K562 (cell line): ENCODE results near the gene FGR. TPM values are rescaled to one million over a fixed set of nuclear protein-coding genes. Genes with fewer than 3 reads are reported as not detected.

ENCODE experiments used
- ATF1 ChIP-seq, 2 experiments: fragments of 450-650 bp in 1 of 2; IDR thresholded peaks; 2 replicates each; pipeline ENCODE4 v1.6.1; 2016; ENCODE audit warnings: missing compliant biosample characterization in 1 of 2, missing genetic modification characterization in 1 of 2
- ATF6 ChIP-seq: sonication (generic); formaldehyde crosslinking; IDR thresholded peaks from 2 replicates; pipeline ENCODE4 v1.4.0; 2020; ENCODE audit warnings: mild to moderate bottlenecking, missing genetic modification reagents
- BRD4 ChIP-seq: fragments of 200-600 bp; sonication (generic); IDR thresholded peaks from 2 replicates; pipeline ENCODE4 v1.6.1; 2017; ENCODE audit warnings: inconsistent platforms
- NCOR1 ChIP-seq: fragments of 450-650 bp; IDR thresholded peaks from 2 replicates; pipeline ENCODE4 v1.6.1; 2016; ENCODE audit warnings: mild to moderate bottlenecking, moderate library complexity
- NR2C1 ChIP-seq, 2 experiments: fragments of 450-650 bp; IDR thresholded peaks; 2 replicates each; pipeline ENCODE4 v1.6.1; 2017; ENCODE audit warnings: mild to moderate bottlenecking in 2 of 2, antibody characterized with exemption in 1 of 2, inconsistent platforms in 1 of 2, missing compliant biosample characterization in 1 of 2, missing genetic modification characterization in 1 of 2
- SMC3 ChIP-seq: conservative IDR thresholded peaks from 2 replicates; pipeline ENCODE4 v1.6.1; 2011; ENCODE audit warnings: low read depth, low read length, improper control_type of control experiment; ENCODE audit not compliant: insufficient read depth
- ZFP30 ChIP-seq: fragments of 250-450 bp; sonication (Bioruptor Pico); IDR thresholded peaks from 2 replicates; pipeline ENCODE4 v1.8.0; 2022; ENCODE audit warnings: moderate library complexity, mild to moderate bottlenecking, inconsistent platforms, borderline replicate concordance
- polyA plus RNA-seq, 8 experiments: library from polyadenylated mRNA; depleted of rRNA in 4 of 8; stranded (reverse) in 5 of 8; unstranded in 3 of 8; fragments of >200 nt; fragmentation: Nextera tagmentation in 2 of 8; fragmentation: Illumina TruSeq in 1 of 8; extraction: Ambion mirVana in 2 of 8; extraction: Trizol in 1 of 8; gene quantifications; 2 replicates each; pipeline versions ENCODE4 v1.2.1 to v1.2.3, GENCODE V29; 2011 to 2014; ENCODE audit warnings: inconsistent platforms in 1 of 8, missing spikeins in 1 of 8
- total RNA-seq, 7 experiments: library from RNA; depleted of rRNA in 6 of 7; stranded (reverse); fragments of >200 nt in 6 of 7; fragmentation: Illumina TruSeq in 2 of 7; extraction: Trizol in 2 of 7; gene quantifications; 2 replicates each; pipeline versions ENCODE4 v1.2.1 to v1.2.3, GENCODE V29; 2011 to 2021; ENCODE audit warnings: low replicate concordance in 1 of 7
- TF ChIP-seq, protein P1 (sequence below): sonication (generic); formaldehyde crosslinking; IDR thresholded peaks from 2 replicates; pipeline ENCODE4 v1.8.0; 2022; ENCODE audit warnings: mild to moderate bottlenecking, low read depth, missing genetic modification reagents
- TF ChIP-seq, protein P2 (sequence below): fragments of 250-450 bp; sonication (Bioruptor Pico); IDR thresholded peaks from 2 replicates; pipeline ENCODE4 v1.8.0; 2021; ENCODE audit warnings: mild to moderate bottlenecking, moderate library complexity
- TF ChIP-seq, protein P3 (sequence below): fragments of 200-600 bp; sonication (generic); IDR thresholded peaks from one replicate; pipeline ENCODE4 v1.6.1; 2012; ENCODE audit warnings: mild to moderate bottlenecking, low read depth, low read length, inconsistent platforms

Gene FGR
- total and polyA plus RNA-seq, 9 of the 15 experiments (the other 6 are each of a cell fraction or from before 2014, with no cell fraction given): 0.04 to 0.11 TPM; not detected in 7

DNA sequence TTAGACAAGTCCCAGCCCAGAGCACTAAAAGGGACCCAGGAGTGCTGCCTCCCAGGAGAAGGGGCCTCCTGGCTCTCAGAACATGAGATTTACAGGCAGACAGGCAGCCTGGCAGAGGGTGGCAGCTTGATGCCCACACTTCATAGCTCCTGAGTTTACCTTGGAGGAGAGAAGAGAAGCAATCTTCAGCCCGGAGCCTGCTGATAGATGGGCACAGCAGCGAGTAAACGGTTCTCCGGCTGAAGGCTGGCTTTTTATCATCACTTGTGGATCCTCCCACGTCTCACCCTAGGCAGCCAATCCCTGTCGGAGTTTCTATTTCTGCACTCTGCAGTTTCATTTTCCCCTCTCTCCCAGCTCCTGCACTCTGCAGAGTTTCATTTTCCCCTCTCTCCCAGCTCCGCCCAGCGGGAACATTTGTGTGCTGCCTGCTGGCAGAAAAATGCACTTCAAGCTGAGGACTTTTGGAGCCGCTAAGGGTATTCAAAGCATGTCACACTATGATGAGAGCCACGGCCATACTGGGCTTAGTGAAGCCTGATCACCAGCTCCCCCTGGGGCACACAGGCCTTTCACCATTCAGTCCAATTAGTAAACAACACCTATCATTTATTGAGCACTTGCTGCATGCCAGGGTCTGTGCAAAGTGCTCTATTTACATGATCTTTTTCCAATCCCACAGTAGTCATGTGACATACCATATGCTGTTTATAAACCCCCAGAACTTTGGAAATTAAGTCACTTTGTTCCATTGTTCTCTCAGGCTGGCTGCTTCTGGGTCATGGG is 37.2 kb upstream of the FGR start, which contains the start of gene IFI6 (continued):
- no peak for TF ChIP-seq NCOR1
- TF ChIP-seq BRD4: no peak
- TF ChIP-seq, protein P1, sequence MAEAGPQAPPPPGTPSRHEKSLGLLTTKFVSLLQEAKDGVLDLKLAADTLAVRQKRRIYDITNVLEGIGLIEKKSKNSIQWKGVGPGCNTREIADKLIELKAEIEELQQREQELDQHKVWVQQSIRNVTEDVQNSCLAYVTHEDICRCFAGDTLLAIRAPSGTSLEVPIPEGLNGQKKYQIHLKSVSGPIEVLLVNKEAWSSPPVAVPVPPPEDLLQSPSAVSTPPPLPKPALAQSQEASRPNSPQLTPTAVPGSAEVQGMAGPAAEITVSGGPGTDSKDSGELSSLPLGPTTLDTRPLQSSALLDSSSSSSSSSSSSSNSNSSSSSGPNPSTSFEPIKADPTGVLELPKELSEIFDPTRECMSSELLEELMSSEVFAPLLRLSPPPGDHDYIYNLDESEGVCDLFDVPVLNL: no peak
- TF ChIP-seq NR2C1 (IDR thresholded peaks at IDR 0.05): no peak
- no peak for TF ChIP-seq NR2C1 (tag; IDR thresholded peaks at IDR 0.05)
- TF ChIP-seq, protein P2, sequence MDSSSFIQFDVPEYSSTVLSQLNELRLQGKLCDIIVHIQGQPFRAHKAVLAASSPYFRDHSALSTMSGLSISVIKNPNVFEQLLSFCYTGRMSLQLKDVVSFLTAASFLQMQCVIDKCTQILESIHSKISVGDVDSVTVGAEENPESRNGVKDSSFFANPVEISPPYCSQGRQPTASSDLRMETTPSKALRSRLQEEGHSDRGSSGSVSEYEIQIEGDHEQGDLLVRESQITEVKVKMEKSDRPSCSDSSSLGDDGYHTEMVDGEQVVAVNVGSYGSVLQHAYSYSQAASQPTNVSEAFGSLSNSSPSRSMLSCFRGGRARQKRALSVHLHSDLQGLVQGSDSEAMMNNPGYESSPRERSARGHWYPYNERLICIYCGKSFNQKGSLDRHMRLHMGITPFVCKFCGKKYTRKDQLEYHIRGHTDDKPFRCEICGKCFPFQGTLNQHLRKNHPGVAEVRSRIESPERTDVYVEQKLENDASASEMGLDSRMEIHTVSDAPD (CRISPR knock-in tag): no peak
- TF ChIP-seq SMC3: no peak
- no peak for TF ChIP-seq ZFP30 (CRISPR knock-in tag)
- no peak for TF ChIP-seq ATF1 (CRISPR knock-in tag; IDR thresholded peaks at IDR 0.05)
- peak; percentile 75 for TF ChIP-seq ATF1 (tag; IDR thresholded peaks at IDR 0.05)
- TF ChIP-seq ATF6: no peak
- TF ChIP-seq, protein P3, sequence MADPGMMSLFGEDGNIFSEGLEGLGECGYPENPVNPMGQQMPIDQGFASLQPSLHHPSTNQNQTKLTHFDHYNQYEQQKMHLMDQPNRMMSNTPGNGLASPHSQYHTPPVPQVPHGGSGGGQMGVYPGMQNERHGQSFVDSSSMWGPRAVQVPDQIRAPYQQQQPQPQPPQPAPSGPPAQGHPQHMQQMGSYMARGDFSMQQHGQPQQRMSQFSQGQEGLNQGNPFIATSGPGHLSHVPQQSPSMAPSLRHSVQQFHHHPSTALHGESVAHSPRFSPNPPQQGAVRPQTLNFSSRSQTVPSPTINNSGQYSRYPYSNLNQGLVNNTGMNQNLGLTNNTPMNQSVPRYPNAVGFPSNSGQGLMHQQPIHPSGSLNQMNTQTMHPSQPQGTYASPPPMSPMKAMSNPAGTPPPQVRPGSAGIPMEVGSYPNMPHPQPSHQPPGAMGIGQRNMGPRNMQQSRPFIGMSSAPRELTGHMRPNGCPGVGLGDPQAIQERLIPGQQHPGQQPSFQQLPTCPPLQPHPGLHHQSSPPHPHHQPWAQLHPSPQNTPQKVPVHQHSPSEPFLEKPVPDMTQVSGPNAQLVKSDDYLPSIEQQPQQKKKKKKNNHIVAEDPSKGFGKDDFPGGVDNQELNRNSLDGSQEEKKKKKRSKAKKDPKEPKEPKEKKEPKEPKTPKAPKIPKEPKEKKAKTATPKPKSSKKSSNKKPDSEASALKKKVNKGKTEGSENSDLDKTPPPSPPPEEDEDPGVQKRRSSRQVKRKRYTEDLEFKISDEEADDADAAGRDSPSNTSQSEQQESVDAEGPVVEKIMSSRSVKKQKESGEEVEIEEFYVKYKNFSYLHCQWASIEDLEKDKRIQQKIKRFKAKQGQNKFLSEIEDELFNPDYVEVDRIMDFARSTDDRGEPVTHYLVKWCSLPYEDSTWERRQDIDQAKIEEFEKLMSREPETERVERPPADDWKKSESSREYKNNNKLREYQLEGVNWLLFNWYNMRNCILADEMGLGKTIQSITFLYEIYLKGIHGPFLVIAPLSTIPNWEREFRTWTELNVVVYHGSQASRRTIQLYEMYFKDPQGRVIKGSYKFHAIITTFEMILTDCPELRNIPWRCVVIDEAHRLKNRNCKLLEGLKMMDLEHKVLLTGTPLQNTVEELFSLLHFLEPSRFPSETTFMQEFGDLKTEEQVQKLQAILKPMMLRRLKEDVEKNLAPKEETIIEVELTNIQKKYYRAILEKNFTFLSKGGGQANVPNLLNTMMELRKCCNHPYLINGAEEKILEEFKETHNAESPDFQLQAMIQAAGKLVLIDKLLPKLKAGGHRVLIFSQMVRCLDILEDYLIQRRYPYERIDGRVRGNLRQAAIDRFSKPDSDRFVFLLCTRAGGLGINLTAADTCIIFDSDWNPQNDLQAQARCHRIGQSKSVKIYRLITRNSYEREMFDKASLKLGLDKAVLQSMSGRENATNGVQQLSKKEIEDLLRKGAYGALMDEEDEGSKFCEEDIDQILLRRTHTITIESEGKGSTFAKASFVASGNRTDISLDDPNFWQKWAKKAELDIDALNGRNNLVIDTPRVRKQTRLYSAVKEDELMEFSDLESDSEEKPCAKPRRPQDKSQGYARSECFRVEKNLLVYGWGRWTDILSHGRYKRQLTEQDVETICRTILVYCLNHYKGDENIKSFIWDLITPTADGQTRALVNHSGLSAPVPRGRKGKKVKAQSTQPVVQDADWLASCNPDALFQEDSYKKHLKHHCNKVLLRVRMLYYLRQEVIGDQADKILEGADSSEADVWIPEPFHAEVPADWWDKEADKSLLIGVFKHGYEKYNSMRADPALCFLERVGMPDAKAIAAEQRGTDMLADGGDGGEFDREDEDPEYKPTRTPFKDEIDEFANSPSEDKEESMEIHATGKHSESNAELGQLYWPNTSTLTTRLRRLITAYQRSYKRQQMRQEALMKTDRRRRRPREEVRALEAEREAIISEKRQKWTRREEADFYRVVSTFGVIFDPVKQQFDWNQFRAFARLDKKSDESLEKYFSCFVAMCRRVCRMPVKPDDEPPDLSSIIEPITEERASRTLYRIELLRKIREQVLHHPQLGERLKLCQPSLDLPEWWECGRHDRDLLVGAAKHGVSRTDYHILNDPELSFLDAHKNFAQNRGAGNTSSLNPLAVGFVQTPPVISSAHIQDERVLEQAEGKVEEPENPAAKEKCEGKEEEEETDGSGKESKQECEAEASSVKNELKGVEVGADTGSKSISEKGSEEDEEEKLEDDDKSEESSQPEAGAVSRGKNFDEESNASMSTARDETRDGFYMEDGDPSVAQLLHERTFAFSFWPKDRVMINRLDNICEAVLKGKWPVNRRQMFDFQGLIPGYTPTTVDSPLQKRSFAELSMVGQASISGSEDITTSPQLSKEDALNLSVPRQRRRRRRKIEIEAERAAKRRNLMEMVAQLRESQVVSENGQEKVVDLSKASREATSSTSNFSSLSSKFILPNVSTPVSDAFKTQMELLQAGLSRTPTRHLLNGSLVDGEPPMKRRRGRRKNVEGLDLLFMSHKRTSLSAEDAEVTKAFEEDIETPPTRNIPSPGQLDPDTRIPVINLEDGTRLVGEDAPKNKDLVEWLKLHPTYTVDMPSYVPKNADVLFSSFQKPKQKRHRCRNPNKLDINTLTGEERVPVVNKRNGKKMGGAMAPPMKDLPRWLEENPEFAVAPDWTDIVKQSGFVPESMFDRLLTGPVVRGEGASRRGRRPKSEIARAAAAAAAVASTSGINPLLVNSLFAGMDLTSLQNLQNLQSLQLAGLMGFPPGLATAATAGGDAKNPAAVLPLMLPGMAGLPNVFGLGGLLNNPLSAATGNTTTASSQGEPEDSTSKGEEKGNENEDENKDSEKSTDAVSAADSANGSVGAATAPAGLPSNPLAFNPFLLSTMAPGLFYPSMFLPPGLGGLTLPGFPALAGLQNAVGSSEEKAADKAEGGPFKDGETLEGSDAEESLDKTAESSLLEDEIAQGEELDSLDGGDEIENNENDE: no peak
